ENCODE data around the gene ECM1.

The ECM1 gene

DNA sequence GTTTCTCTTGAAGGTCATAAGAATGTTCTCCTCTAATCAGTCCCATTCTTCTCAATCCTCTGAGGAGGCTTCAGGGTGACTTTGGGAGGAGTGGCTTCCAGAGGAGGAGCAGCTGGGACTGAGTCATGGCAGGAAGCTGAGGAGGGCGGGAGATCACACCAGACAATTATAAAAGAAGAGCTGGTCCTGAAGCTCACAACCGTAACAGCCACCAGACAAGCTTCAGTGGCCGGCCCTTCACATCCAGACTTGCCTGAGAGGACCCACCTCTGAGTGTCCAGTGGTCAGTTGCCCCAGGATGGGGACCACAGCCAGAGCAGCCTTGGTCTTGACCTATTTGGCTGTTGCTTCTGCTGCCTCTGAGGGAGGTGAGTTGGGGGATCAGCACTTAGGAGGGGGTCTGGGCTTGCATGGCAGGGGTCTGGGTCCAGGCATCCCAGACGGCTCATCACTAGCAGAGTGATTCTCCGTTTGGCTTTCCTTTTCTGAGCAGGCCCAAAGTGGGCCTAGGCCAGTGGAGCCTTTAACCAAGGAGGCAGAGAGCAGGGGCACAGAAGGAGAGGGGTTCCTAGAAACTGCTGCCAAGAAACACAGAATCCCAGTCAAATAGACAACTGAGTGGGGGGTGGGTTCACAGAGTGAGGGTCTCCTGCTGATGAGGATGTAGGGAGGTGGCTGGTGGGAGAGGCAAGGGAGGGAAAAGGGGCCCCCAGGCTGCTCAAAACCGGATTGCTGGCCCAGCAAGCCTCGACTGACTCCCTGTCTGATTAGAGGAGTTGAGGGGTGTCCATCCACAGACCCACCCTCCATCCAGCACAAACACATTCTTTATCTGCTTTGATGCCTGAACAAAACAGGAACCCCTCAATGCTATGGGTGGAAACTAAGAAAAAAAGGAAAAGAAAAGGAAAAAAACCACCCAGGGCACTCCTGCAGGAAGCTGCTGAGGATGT, at the start of gene ECM1:
Gene ECM1 (plus strand): TSS at position 198 of the 953 bp plus-strand sequence. CDS start 101 bp downstream, at position 299.
- DNase-seq (ENCODE audit: low spot score), result peak; percentile 65

DNA sequence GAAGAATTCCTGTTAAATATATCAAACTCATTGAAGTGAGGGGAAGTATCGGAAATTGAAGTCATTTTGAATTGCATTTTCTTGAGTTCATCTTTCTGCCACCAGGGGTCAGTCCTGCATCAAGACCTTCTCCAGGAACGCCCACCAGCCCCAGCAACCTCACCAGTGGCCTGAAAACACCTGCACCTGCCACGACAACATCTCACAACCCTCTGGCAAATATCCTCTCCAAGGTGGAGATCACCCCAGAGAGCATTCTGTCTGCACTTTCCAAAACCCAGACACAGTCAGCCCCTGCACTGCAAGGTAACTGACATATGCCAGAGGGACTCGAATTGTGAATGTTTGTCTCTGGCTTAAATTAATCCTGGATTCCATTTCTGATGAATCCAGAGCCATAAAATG, 43.5 kb upstream of the ECM1 start:
- DNase-seq (ENCODE audit: low spot score), result peak; percentile 51

DNA sequence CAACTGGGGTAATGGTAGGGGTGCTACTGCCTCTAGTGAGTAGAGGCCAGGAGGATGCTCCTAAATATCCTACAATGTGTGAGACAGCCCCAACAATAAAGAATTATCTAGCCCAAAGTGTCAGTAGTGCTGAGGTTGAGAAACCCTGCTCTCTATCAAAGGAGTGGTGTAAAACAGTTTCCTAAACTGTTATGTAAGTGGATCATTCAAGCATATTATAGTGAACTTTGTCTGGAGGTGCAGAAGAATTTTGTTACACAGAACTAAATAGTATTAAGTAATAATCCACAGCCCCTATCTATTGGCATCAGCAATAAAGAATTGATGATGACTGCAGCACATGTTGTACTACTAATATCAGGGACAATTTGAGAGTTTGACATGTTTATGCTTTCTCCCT, 40.9 kb upstream of the ECM1 start:
- no peak for DNase-seq (ENCODE audit: low spot score)

GRCh38 chr1:150469291-150469690, 38.6 kb upstream of the ECM1 start:
- DNase-seq (ENCODE audit: low spot score), result no peak

- no peak for DNase-seq (ENCODE audit: low spot score)
Observed at GRCh38 chr1:150472601-150473200, 35.2 kb upstream of the ECM1 start.

DNA sequence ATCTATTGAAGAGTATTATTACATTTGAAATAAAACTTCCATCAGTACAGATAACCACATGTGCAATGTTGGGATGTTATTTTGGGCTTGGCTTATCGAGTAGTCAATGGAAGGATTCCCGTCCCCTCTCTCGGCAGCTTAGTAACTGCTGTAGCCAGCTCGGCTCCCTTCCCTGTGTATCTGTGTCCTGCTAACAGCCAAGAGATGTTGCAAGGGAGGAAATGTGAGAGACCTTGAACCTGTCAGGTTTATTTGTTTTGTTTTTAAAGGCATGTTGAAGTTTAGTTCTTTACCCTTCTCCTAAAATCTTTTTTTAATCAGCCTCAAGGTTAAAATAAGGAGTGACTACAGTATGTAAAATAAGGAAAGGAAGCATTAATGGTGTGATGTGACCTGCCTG, 34.2 kb upstream of the ECM1 start:
- DNase-seq (ENCODE audit: low spot score), result no peak

- DNase-seq (ENCODE audit: low spot score), result no peak
Observed at GRCh38 chr1:150474869-150475268, 33.0 kb upstream of the ECM1 start.

GRCh38 chr1:150476754-150477153, 31.2 kb upstream of the ECM1 start:
- peak; percentile 39 for DNase-seq (ENCODE audit: low spot score)

DNA sequence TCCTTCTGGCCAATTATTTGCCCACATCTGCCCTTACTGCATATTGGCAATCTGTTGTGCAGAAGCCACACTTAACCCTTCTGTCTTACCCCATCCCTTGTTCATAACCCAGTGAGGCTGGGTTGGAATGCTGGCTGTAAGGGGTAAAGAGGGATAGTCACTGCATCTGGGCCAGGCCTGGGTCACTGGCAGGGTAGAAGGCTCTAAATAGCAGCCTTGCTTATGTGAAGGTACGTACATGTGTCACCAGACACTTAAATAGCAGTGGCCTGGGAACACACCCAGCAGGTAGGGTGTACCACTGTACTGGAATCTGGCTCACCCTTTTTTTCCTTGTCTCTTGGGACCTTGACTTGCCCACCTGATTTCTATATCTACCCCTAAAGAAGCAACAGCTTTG, 30.6 kb upstream of the ECM1 start:
- no peak for DNase-seq (ENCODE audit: low spot score)

DNA sequence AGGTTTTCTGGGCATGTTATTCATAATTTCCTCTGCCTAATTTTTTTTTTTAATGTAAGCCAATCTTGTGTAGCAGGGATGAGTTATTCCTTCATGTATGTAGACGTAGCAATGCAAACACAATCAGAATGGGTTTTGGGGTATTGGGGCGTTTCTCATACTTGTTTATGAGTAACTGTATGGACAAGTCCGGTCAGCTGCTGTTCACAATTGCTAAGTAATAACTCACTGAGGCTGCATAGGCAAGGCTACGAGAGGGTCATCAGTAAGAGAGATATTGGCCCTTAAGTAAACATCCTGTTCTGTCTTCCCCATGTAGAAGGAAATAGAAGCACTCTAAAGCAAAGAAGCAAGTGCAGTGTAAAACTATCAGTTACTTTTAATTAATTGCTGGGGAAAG, 30.2 kb upstream of the ECM1 start:
- DNase-seq (ENCODE audit: low spot score), result no peak

DNA sequence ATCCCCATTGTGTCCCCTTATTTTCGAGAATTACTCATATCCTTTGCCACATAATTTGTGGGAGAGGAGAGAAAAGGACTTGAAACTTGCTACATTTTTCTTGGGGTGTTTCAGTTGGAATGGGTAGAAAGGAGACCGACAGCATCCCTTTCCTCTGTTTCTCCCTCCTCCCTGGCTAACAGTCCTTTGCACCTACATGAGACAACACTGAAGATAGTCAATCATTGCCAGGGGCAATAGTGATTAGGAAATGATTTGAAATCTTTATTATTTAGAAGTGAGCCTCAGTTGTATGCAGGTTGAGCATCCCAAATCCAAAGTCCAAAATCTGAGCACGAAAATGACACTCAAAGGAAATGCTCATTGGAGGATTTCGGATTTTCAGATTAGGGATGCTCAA, 28.5 kb upstream of the ECM1 start:
- DNase-seq (ENCODE audit: low spot score), result no peak

DNA sequence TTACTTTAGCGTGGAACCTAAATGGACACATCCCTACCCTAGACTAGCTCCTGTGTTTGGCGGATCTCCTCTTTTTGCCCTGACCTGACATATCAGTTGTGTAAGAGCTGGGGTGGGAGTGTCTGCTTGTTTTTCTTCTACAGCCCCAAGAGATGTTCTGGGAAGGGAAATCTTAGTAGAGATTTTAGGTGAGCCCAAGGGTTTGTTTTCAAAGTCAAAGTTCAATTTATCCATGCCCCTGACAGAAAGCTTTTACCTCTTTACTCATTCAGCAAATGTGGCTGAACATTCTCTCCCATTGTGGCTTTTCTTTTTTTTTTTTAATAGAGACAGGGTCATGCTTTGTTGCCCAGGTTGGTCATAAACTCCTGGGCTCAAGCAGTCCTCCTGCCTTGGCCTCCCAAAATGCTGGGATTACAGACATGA, 28.0 kb upstream of the ECM1 start:
- no peak for DNase-seq (ENCODE audit: low spot score)

GRCh38 chr1:150484431-150484830, 23.5 kb upstream of the ECM1 start:
- DNase-seq (ENCODE audit: low spot score), result no peak

- peak; percentile 50 for DNase-seq (ENCODE audit: low spot score)
Observed at GRCh38 chr1:150484861-150485260, 23.0 kb upstream of the ECM1 start.

DNA sequence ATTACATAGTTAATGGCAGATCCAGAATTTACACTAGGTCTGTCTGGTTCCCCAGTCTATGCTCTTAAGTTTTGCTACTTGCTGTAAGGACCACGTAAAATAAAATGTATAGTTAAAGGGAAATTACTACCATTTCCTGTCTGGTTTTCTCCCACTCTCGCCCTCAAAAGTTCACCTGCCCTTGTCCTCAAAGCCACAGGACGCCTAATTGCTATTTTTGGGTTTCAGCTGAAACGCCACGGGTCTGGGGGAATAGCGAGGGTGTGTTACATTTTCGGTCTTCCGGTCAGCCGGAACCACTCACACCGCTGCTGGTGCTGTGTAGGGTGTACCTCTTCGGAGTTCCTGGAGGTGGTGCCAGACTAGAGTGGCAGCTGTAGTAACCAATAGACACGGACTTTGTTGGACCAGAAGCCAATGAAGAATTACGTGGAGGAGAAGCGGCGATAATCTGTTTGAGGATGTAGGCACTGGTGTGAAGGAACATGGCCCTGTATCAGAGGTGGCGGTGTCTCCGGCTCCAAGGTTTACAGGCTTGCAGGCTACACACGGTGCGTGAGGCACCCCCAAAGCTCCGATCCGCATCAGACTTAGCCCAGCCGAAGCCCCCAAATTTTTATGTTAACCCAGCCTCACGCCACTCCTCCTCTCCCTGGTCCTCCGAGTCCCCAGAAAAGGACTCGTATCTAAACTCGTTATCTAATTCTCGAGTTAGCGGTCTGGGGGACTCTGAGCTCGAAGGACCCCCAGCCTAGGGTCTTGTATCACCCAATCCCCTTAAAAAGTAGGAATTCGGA, 20.7 kb upstream of the ECM1 start, which contains the start of gene TARS2:
Gene TARS2 (plus strand): TSS at position 454 of the 797 bp plus-strand sequence. CDS start 32 bp downstream, at position 486.
- peak; percentile 97 for DNase-seq (ENCODE audit: low spot score)

- DNase-seq (ENCODE audit: low spot score), result no peak
Observed at GRCh38 chr1:150487763-150488115, 20.2 kb upstream of the ECM1 start.

DNA sequence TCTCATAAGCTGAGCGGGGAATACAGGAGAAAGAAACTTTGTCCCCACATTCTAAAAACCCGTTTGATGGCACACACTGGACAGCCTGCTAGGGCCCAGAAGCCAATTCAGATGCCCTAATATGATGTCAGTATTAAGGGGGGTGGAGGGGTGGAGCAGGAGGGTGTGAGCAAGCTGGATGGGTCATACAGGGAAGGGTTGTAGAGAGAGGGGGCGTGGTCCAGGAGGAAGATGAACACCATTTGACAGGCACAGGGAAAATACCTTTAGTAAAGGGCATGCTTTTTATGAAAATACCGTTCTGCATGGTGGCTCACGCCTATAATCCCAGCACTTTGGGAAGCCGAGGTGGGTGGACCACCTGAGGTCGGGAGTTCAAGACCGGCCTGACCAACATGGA, 14.7 kb upstream of the ECM1 start:
- no peak for DNase-seq (ENCODE audit: low spot score)

DNA sequence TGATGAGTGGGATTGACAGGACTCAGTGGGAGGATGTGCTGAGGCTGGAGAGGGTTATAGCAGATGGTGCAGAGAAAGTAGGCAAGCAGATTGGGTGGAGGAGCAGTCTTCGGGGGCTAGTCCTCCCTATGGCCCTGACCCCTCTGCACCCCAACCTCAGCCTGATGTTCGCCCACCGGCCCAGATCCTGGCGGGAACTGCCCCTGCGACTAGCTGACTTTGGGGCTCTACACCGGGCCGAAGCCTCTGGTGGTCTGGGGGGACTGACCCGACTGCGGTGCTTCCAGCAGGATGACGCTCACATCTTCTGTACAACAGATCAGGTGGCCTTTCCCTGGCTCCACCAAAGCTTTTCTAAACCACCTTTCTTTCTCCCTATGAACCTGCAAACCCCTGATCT, 9.6 kb upstream of the ECM1 start:
- DNase-seq (ENCODE audit: low spot score), result no peak

GRCh38 chr1:150505431-150505830, 2.5 kb upstream of the ECM1 start:
- DNase-seq (ENCODE audit: low spot score), result no peak

- no peak for DNase-seq (ENCODE audit: low spot score)
Observed at GRCh38 chr1:150508982-150509381, 1.1 kb downstream of the ECM1 start.

- DNase-seq (ENCODE audit: low spot score), result no peak
Observed at GRCh38 chr1:150511551-150511950, 3.6 kb downstream of the ECM1 start.

DNA sequence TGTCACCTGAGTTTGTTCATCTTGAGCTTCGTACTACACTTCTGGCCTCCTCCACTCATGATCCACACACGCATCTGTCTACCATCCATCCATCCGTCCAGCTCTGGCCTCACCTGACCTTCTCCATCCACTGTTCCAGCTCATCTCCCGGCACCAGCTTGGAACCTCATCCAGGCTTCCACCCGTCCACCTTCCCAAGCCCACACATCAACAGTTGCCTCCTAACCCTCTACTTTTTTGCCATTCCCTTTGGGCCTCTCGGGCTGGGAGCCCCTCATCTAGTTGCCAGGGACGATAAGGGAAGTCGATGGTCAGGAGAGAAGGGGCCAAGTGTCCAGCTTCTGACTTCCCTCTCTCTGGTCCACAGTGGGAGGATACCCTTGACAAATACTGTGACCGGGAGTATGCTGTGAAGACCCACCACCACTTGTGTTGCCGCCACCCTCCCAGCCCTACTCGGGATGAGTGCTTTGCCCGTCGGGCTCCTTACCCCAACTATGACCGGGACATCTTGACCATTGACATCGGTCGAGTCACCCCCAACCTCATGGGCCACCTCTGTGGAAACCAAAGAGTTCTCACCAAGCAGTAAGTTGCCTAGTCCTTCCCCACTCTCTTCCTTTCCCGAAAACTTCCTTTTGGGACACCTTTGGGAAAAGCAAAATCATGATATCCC, 4.2 kb downstream of the ECM1 start:
- DNase-seq (ENCODE audit: low spot score), result no peak
